K562 (cell line): ENCODE measurements around the gene TRABD2B. TPM values are rescaled to one million over a fixed set of nuclear protein-coding genes. Genes with fewer than 3 reads are reported as not detected.

Experiments
- ATAC-seq: fragments of 200-7000 bp; cut with Tn5 transposase; 3 replicates; pipeline ENCODE4 v1.9.1; 2020; ENCODE audit warnings: moderate library complexity
- BruUV-seq: library from RNA; stranded (reverse); fragments of 400-500 nt; replicated peaks from 2 replicates; lab custom pipeline; 2021; lab: Mats Ljungman, UMichigan
- CTCF ChIA-PET: fragments of 300-600 bp; formaldehyde crosslinking; extraction: SDS; loops from one replicate; lab custom pipeline; 2021; ENCODE audit warnings: low intra/inter-chr PET ratio; lab: Yijun Ruan, JAX
- POLR2A ChIA-PET: fragments of 300-600, 350-650 bp; sonication (Branson Sonifier 250); formaldehyde crosslinking; extraction: SDS; loops from one replicate; lab custom pipeline; 2021; ENCODE audit warnings: antibody characterized with exemption, inconsistent platforms; lab: Yijun Ruan, JAX
- DNase-seq, 4 experiments: peaks; one replicate each; pipeline versions ENCODE4 v3.0.0 to v3.0.0-alpha.2; 2011 to 2018; ENCODE audit warnings: low spot score in 3 of 4, mixed read lengths in 3 of 4; ENCODE audit errors: extremely low read depth in 1 of 4
- FAIRE-seq: peaks from 2 replicates; lab custom pipeline; 2011; peaks lifted over from hg19 to GRCh38; lab: Jason Lieb, UNC
- H2AFZ ChIP-seq: 2 replicates; pipeline ENCODE4 v1.6.0; 2011; ENCODE audit warnings: low read depth, low read length, control low read depth, inconsistent platforms
- H3K27ac ChIP-seq: fragments of 200-600 bp; 3 replicates; pipeline ENCODE4 v1.8.0; 2011; ENCODE audit warnings: low read depth, mild to moderate bottlenecking, control low read depth, inconsistent platforms, low read length, moderate library complexity, mixed read lengths; ENCODE audit errors: extremely low read depth
- H3K27me3 ChIP-seq, 2 experiments: fragments of 300-600 bp in 1 of 2; 2 replicates in 1 of 2; 3 replicates in 1 of 2; pipeline versions ENCODE4 v1.6.0 to v1.8.0; 2011; ENCODE audit warnings: inconsistent platforms in 2 of 2, low read length in 2 of 2, mild to moderate bottlenecking in 1 of 2, mixed read lengths in 1 of 2, moderate library complexity in 1 of 2; ENCODE audit not compliant: control insufficient read depth in 2 of 2, insufficient read depth in 2 of 2
- H3K36me3 ChIP-seq: fragments of 300-600 bp; 3 replicates; pipeline ENCODE4 v1.8.0; 2011; ENCODE audit warnings: mild to moderate bottlenecking, low read length, inconsistent platforms; ENCODE audit not compliant: control insufficient read depth, insufficient read depth
- H3K4me1 ChIP-seq, 2 experiments: fragments of 200-600 bp in 1 of 2; replicated peaks in 1 of 2; 2 replicates in 1 of 2; 3 replicates in 1 of 2; pipeline versions ENCODE4 v1.5.1 to v1.8.0; 2011; ENCODE audit warnings: inconsistent platforms in 2 of 2, low read length in 2 of 2, mild to moderate bottlenecking in 1 of 2, mixed read lengths in 1 of 2, moderate library complexity in 1 of 2; ENCODE audit not compliant: control insufficient read depth in 2 of 2, insufficient read depth in 2 of 2
- H3K4me2 ChIP-seq: 2 replicates; pipeline ENCODE4 v1.6.1; 2011; ENCODE audit warnings: low read length, control low read depth, inconsistent platforms, mixed read lengths; ENCODE audit not compliant: insufficient read depth
- H3K4me3 ChIP-seq: fragments of 200-600 bp; sonication (generic), shearing (Covaris generic); 2 replicates; pipeline ENCODE4 v1.5.1; 2016; ENCODE audit warnings: control low read depth, inconsistent platforms
- H3K79me2 ChIP-seq: fragments of 200-600 bp; 3 replicates; pipeline ENCODE4 v1.8.0; 2011; ENCODE audit warnings: low read length, inconsistent platforms; ENCODE audit not compliant: control insufficient read depth, insufficient read depth
- H3K9ac ChIP-seq, 2 experiments: 2 replicates each; pipeline versions ENCODE4 v1.6.0 to v1.6.1; 2011; ENCODE audit warnings: low read depth in 2 of 2, low read length in 2 of 2, control low read depth in 1 of 2, inconsistent platforms in 1 of 2, mild to moderate bottlenecking in 1 of 2, mixed read lengths in 1 of 2; ENCODE audit not compliant: insufficient read depth in 1 of 2
- H3K9me1 ChIP-seq: one replicate; pipeline ENCODE4 v1.6.0; 2011; ENCODE audit warnings: inconsistent platforms, mild to moderate bottlenecking, low read length, moderate library complexity; ENCODE audit not compliant: control insufficient read depth, insufficient read depth
- H3K9me3 ChIP-seq: replicated peaks from 2 replicates; pipeline ENCODE4 v1.5.1; 2011; ENCODE audit warnings: low read depth, low read length, inconsistent platforms; ENCODE audit not compliant: control insufficient read depth, insufficient read depth
- H4K20me1 ChIP-seq: replicated peaks from 2 replicates; pipeline ENCODE4 v1.6.1; 2011; ENCODE audit warnings: low read length, inconsistent platforms, mixed read lengths; ENCODE audit not compliant: control insufficient read depth, insufficient read depth
- ATF2 ChIP-seq: sonication (generic); formaldehyde crosslinking; IDR thresholded peaks from 2 replicates; pipeline ENCODE4 v1.8.1; 2022; ENCODE audit warnings: missing genetic modification reagents
- COPS2 ChIP-seq: fragments of 450-650 bp; conservative IDR thresholded peaks from 2 replicates; pipeline ENCODE4 v1.6.1; 2016; ENCODE audit warnings: mild to moderate bottlenecking, moderate library complexity
- MAFG ChIP-seq: fragments of 450-650 bp; conservative IDR thresholded peaks from 2 replicates; pipeline ENCODE4 v1.6.1; 2016; ENCODE audit warnings: missing genetic modification characterization, missing compliant biosample characterization
- NR2C2 ChIP-seq, 2 experiments: fragments of 200-800 bp in 1 of 2; sonication (Bioruptor generic) in 1 of 2; sonication (generic) in 1 of 2; formaldehyde crosslinking in 1 of 2; IDR thresholded peaks; 2 replicates each; pipeline versions ENCODE4 v1.6.1 to v1.8.0; 2016 to 2022; ENCODE audit warnings: mild to moderate bottlenecking in 1 of 2, missing compliant biosample characterization in 1 of 2, missing genetic modification characterization in 1 of 2, missing genetic modification reagents in 1 of 2
- NR2F6 ChIP-seq: fragments of 450-650 bp; formaldehyde crosslinking; IDR thresholded peaks from 2 replicates; pipeline ENCODE4 v1.4.0; 2020; ENCODE audit warnings: mild to moderate bottlenecking
- NR3C1 ChIP-seq: sonication (generic); formaldehyde crosslinking; IDR thresholded peaks from 2 replicates; pipeline ENCODE4 v1.8.1; 2022; ENCODE audit warnings: missing genetic modification reagents
- TOE1 ChIP-seq, 2 experiments: fragments of 450-650 bp in 1 of 2; sonication (generic) in 1 of 2; formaldehyde crosslinking in 1 of 2; IDR thresholded peaks; 2 replicates each; pipeline versions ENCODE4 v1.7.1 to v1.8.0; 2016 to 2022; ENCODE audit warnings: borderline replicate concordance in 2 of 2, mild to moderate bottlenecking in 2 of 2, antibody characterized with exemption in 1 of 2, inconsistent platforms in 1 of 2, low read depth in 1 of 2, missing genetic modification reagents in 1 of 2, moderate library complexity in 1 of 2
- TSC22D4 ChIP-seq: fragments of 450-650 bp; IDR thresholded peaks from 2 replicates; pipeline ENCODE4 v1.6.1; 2016; ENCODE audit warnings: missing genetic modification characterization, missing biosample characterization, control low read depth
- USF2 ChIP-seq: sonication (generic); formaldehyde crosslinking; IDR thresholded peaks from 2 replicates; pipeline ENCODE4 v1.5.0; 2020; ENCODE audit warnings: missing genetic modification reagents
- ZFP30 ChIP-seq: fragments of 250-450 bp; sonication (Bioruptor Pico); IDR thresholded peaks from 2 replicates; pipeline ENCODE4 v1.8.0; 2022; ENCODE audit warnings: moderate library complexity, mild to moderate bottlenecking, inconsistent platforms, borderline replicate concordance
- ZNF175 ChIP-seq: fragments of 200-800 bp; sonication (Bioruptor generic); IDR thresholded peaks from 2 replicates; pipeline ENCODE4 v1.6.1; 2016; ENCODE audit warnings: low read depth, mild to moderate bottlenecking, missing genetic modification characterization, missing compliant biosample characterization
- ZNF586 ChIP-seq: fragments of 450-650 bp; formaldehyde crosslinking; conservative IDR thresholded peaks from 2 replicates; pipeline ENCODE4 v1.4.0; 2020; ENCODE audit warnings: mild to moderate bottlenecking, moderate library complexity
- ZNF589 ChIP-seq: fragments of 200-800 bp; sonication (Bioruptor generic); IDR thresholded peaks from 2 replicates; pipeline ENCODE4 v1.6.1; 2016; ENCODE audit warnings: low read depth, missing genetic modification characterization, missing compliant biosample characterization
- WGBS: fragments of 100-300 bp; shearing (Covaris generic); methylation state at CpG from one replicate; pipeline ENCODE4 v1.1.6; 2016; ENCODE audit warnings: low coverage, mixed read lengths; ENCODE audit not compliant: insufficient coverage; ENCODE audit errors: missing lambda C conversion rate; 5-methylcytosine and 5-hydroxymethylcytosine counted together
- in situ Hi-C: fragments of 300-500 bp; cut with MboI; formaldehyde crosslinking; loops from 4 replicates; pipeline ENCODE4 v1.15.0; 2018; ENCODE audit warnings: inconsistent platforms, mixed read lengths
- intact Hi-C: fragments of 100-400 bp; cut with micrococcal nuclease; formaldehyde crosslinking; loops from 2 replicates; pipeline ENCODE4 v1.14.2; 2022
- polyA plus RNA-seq, 8 experiments: library from polyadenylated mRNA; depleted of rRNA in 4 of 8; stranded (reverse) in 5 of 8; unstranded in 3 of 8; fragments of >200 nt; fragmentation: Nextera tagmentation in 2 of 8; fragmentation: Illumina TruSeq in 1 of 8; extraction: Ambion mirVana in 2 of 8; extraction: Trizol in 1 of 8; gene quantifications; 2 replicates each; pipeline versions ENCODE4 v1.2.1 to v1.2.3, GENCODE V29; 2011 to 2014; ENCODE audit warnings: inconsistent platforms in 1 of 8, missing spikeins in 1 of 8
- total RNA-seq, 7 experiments: library from RNA; depleted of rRNA in 6 of 7; stranded (reverse); fragments of >200 nt in 6 of 7; fragmentation: Illumina TruSeq in 2 of 7; extraction: Trizol in 2 of 7; gene quantifications; 2 replicates each; pipeline versions ENCODE4 v1.2.1 to v1.2.3, GENCODE V29; 2011 to 2021; ENCODE audit warnings: low replicate concordance in 1 of 7

TRABD2B gene
- total and polyA plus RNA-seq, 9 of the 15 experiments (the other 6 are each of a cell fraction or from before 2014, with no cell fraction given) = not detected

- BruUV-seq = no TSS peak
- H3K27ac ChIP-seq = no peak overlapping the region
- in situ Hi-C loops = loop anchor here (25.0 kb wide), 1 partner anchor 451 kb away; the partner anchor contains the start of gene SLC5A9
Observed at GRCh38 chr1:47761201-47761930, 235.8 kb downstream of the TRABD2B start.

More at GRCh38 chr1:47761201-47761930, 235.8 kb downstream of the TRABD2B start:
- ATAC-seq (no peak), DNase-seq (no peak), FAIRE-seq (no peak)
- intact Hi-C loops = no loop called here
- ChIA-PET POLR2A (interaction anchor here (0.6 kb wide), 2 partner anchors 26 to 373 kb away, joined by 3 read pairs; no protein-coding TSS in a partner anchor), CTCF (no interaction called here)
- Histone ChIP-seq H4K20me1 (peaks cover 17% of the 10 kb centered on the region; the same call in 1 of the 2 replicates), H3K9me3 (no peaks in the 10 kb centered on the region), H3K4me3 (no peak overlapping the region), H3K9ac (no peak overlapping the region), H3K36me3 (no peaks in the 10 kb centered on the region), H3K4me2 (no peak overlapping the region), H3K9me1 (no peaks in the 10 kb centered on the region), H2AFZ (no peak overlapping the region), H3K27me3 (peaks cover 23 to 74% of the 10 kb centered on the region in 2 experiments; a peak in 4 of 5 replicates), H3K79me2 (no peaks in the 10 kb centered on the region), H3K4me1 (peaks cover 0 to 6% of the 10 kb centered on the region in 2 experiments; a peak in 1 of 5 replicates)
- WGBS = 0% methylated on average over 8 of the region's 8 CpGs
- TF ChIP-seq ZNF589 (CRISPR knock-in tag) (no peak), TOE1 (IDR thresholded peaks at IDR 0.05; ENCODE audit: borderline replicate concordance) (no peak), TOE1 (CRISPR knock-in tag; IDR thresholded peaks at IDR 0.05; ENCODE audit: borderline replicate concordance, low read depth) (no peak), ZNF175 (CRISPR knock-in tag) (no peak), NR3C1 (CRISPR knock-in tag) (no peak), NR2F6 (CRISPR knock-in tag) (no peak), ZNF586 (CRISPR knock-in tag) (no peak), TSC22D4 (tag) (no peak), NR2C2 (CRISPR knock-in tag; IDR thresholded peaks at IDR 0.05) (no peak), NR2C2 (tag; IDR thresholded peaks at IDR 0.05) (no peak), MAFG (tag) (no peak), COPS2 (no peak), ATF2 (no peak), USF2 (no peak), ZFP30 (CRISPR knock-in tag) (no peak)
